Astrocyte (in vitro differentiated cells and primary cell): ENCODE measurements around the gene VCPKMT. TPM values are rescaled to one million over a fixed set of nuclear protein-coding genes. Genes with fewer than 3 reads are reported as not detected.

Source experiments
- DNase-seq: peaks from one replicate; pipeline ENCODE4 v3.0.0-alpha.2; 2010; ENCODE audit warnings: low read depth
- FAIRE-seq: peaks from 2 replicates; lab custom pipeline; 2011; peaks lifted over from hg19 to GRCh38; lab: Jason Lieb, UNC
- H2AFZ ChIP-seq: 2 replicates; pipeline ENCODE4 v1.6.0; 2012; ENCODE audit warnings: low read depth, low read length, inconsistent platforms
- H3K27ac ChIP-seq: 2 replicates; pipeline ENCODE4 v1.5.1; 2011; ENCODE audit warnings: low read depth, low read length, inconsistent platforms
- H3K27me3 ChIP-seq: 2 replicates; pipeline ENCODE4 v1.6.0; 2011; ENCODE audit warnings: low read length, inconsistent platforms; ENCODE audit not compliant: insufficient read depth
- H3K36me3 ChIP-seq: 2 replicates; pipeline ENCODE4 v1.5.1; 2011; ENCODE audit warnings: low read length, inconsistent platforms; ENCODE audit not compliant: insufficient read depth
- H3K4me1 ChIP-seq: 2 replicates; pipeline ENCODE4 v1.5.1; 2011; ENCODE audit warnings: low read length, inconsistent platforms; ENCODE audit not compliant: insufficient read depth
- H3K4me2 ChIP-seq: 2 replicates; pipeline ENCODE4 v1.6.0; 2012; ENCODE audit warnings: low read length, inconsistent platforms
- H3K4me3 ChIP-seq: 2 replicates; pipeline ENCODE4 v1.5.1; 2011; ENCODE audit warnings: low read depth, mild to moderate bottlenecking, low read length, inconsistent platforms; ENCODE audit not compliant: insufficient read depth
- H3K79me2 ChIP-seq: 2 replicates; pipeline ENCODE4 v1.6.0; 2012; ENCODE audit warnings: mild to moderate bottlenecking, low read length, inconsistent platforms; ENCODE audit not compliant: insufficient read depth
- H3K9ac ChIP-seq: 2 replicates; pipeline ENCODE4 v1.6.0; 2012; ENCODE audit warnings: mild to moderate bottlenecking, low read length, inconsistent platforms
- H3K9me3 ChIP-seq: 2 replicates; pipeline ENCODE4 v1.5.1; 2012; ENCODE audit warnings: low read depth, mild to moderate bottlenecking, low read length, inconsistent platforms; ENCODE audit not compliant: insufficient read depth
- H4K20me1 ChIP-seq: 2 replicates; pipeline ENCODE4 v1.6.0; 2012; ENCODE audit warnings: low read length, inconsistent platforms; ENCODE audit not compliant: insufficient read depth
- H3K27ac Mint-ChIP-seq: one replicate; pipeline ENCODE4 v1.8.0; 2021; ENCODE audit warnings: mild to moderate bottlenecking, mixed read lengths; ENCODE audit not compliant: unreplicated experiment
- H3K27me3 Mint-ChIP-seq: one replicate; pipeline ENCODE4 v1.8.0; 2021; ENCODE audit warnings: low read depth, mixed read lengths; ENCODE audit not compliant: unreplicated experiment
- H3K36me3 Mint-ChIP-seq: one replicate; pipeline ENCODE4 v1.8.0; 2021; ENCODE audit warnings: low read depth, mixed read lengths; ENCODE audit not compliant: unreplicated experiment
- H3K4me1 Mint-ChIP-seq: one replicate; pipeline ENCODE4 v1.8.0; 2021; ENCODE audit warnings: low read depth, mixed read lengths; ENCODE audit not compliant: unreplicated experiment
- H3K4me3 Mint-ChIP-seq: one replicate; pipeline ENCODE4 v1.8.0; 2021; ENCODE audit warnings: mild to moderate bottlenecking, moderate library complexity, mixed read lengths; ENCODE audit not compliant: unreplicated experiment
- H3K9me3 Mint-ChIP-seq: one replicate; pipeline ENCODE4 v1.8.0; 2021; ENCODE audit warnings: mild to moderate bottlenecking, mixed read lengths; ENCODE audit not compliant: unreplicated experiment
- EZH2 ChIP-seq: IDR thresholded peaks from 2 replicates; pipeline ENCODE4 v1.6.1; 2012; ENCODE audit warnings: mild to moderate bottlenecking, low read length, inconsistent platforms; ENCODE audit not compliant: insufficient read depth
- total RNA-seq: library from RNA; stranded (reverse); gene quantifications from 2 replicates; pipeline ENCODE4 v1.2.1, GENCODE V29; 2021
- TF ChIP-seq, protein P1 (sequence below): IDR thresholded peaks from 2 replicates; pipeline ENCODE4 v1.5.1; 2011; ENCODE audit warnings: low read depth, mild to moderate bottlenecking, inconsistent platforms, low read length, moderate library complexity; ENCODE audit not compliant: insufficient read depth

VCPKMT gene
- total RNA-seq, 1 donor from 2014 or later = 8.0 TPM

DNA sequence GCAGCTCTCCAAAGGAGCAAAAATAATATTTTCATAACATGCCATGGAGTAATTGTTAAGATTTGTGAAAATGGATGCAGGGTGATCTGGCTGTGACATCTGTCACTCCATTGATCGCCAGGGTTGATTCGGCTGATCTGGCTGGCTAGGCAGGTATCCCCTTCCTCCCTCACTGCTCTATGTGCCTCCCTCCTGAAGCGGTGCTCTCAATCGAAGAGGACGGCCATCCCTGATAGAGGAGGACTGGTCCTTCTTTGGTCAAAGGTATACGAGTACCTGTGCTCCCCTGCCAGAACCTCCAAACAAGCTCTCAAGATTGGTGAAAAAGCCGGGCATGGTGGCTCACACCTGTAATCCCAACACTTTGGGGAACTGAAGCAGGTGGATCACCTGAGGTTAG is 47.9 kb downstream of the VCPKMT start:
- H3K9ac ChIP-seq = no peak overlapping the region
- peak overlapping the region; percentile 25 for H3K27ac ChIP-seq
- Mint-ChIP-seq H3K27ac (no peak overlapping the region), H3K27me3 (peaks cover 4% of the 10 kb centered on the region), H3K4me1 (peaks cover 11% of the 10 kb centered on the region), H3K36me3 (peaks cover 5% of the 10 kb centered on the region), H3K4me3 (no peak overlapping the region), H3K9me3 (no peaks in the 10 kb centered on the region)
- no peaks in the 10 kb centered on the region for H3K9me3 ChIP-seq
- H3K27me3 ChIP-seq = no peaks in the 10 kb centered on the region
- H3K4me3 ChIP-seq = no peak overlapping the region
- no peak for TF ChIP-seq EZH2
- TF ChIP-seq, protein P1, sequence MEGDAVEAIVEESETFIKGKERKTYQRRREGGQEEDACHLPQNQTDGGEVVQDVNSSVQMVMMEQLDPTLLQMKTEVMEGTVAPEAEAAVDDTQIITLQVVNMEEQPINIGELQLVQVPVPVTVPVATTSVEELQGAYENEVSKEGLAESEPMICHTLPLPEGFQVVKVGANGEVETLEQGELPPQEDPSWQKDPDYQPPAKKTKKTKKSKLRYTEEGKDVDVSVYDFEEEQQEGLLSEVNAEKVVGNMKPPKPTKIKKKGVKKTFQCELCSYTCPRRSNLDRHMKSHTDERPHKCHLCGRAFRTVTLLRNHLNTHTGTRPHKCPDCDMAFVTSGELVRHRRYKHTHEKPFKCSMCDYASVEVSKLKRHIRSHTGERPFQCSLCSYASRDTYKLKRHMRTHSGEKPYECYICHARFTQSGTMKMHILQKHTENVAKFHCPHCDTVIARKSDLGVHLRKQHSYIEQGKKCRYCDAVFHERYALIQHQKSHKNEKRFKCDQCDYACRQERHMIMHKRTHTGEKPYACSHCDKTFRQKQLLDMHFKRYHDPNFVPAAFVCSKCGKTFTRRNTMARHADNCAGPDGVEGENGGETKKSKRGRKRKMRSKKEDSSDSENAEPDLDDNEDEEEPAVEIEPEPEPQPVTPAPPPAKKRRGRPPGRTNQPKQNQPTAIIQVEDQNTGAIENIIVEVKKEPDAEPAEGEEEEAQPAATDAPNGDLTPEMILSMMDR = no peak
- peaks cover 12% of the 10 kb centered on the region for H3K4me1 ChIP-seq
- H3K36me3 ChIP-seq = no peaks in the 10 kb centered on the region
- H3K4me2 ChIP-seq = no peak overlapping the region
- no peak overlapping the region for H2AFZ ChIP-seq
- H3K79me2 ChIP-seq = no peaks in the 10 kb centered on the region
- no peaks in the 10 kb centered on the region for H4K20me1 ChIP-seq
- FAIRE-seq = no peak
- no peak for DNase-seq

DNA sequence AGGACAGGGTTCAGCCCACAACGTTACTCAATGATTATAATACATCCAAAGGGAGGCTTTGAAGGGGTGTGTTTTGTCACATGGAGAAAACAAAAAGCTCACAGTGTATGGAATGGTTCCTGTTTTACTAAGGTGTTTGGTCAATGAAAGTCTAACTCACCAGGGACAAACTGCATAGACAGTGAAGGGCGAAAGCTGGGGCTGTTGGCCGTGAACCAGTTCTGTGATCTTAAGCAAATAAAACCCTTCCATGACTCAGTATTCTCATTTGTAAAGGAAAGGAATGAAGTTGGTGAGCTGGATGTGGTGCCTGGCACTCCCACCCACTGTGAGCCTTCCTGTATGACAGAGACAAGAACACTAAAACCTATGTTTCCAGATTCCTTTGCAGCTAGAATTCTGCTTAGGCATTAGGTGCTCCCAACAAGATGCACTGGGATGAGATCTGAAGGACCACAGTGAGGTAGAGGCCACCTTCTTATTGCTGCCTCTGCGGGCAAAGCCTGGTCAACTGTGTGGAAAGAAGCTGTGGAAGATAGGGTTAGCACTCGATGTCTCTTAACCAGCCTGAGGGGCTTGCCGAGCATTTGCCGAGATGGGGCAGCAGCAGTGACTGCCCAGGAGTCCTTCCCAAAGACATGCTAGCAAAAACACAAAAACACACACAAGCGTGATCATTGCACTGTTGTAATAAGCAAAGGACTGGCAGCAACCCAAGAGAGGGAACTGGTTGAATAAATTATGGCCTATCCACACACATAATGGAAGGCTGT is 48.5 kb downstream of the VCPKMT start:
- Mint-ChIP-seq H3K4me1 (peaks cover 14% of the 10 kb centered on the region), H3K27ac (peak overlapping the region; percentile 83), H3K36me3 (peaks cover 4% of the 10 kb centered on the region), H3K9me3 (no peaks in the 10 kb centered on the region), H3K27me3 (peaks cover 2% of the 10 kb centered on the region), H3K4me3 (no peak overlapping the region)
- Histone ChIP-seq H3K27ac (peak overlapping the region; percentile 25), H2AFZ (no peak overlapping the region), H3K36me3 (no peaks in the 10 kb centered on the region), H4K20me1 (no peaks in the 10 kb centered on the region), H3K4me2 (peak overlapping the region; percentile 40), H3K4me3 (no peak overlapping the region), H3K4me1 (peaks cover 14% of the 10 kb centered on the region), H3K79me2 (no peaks in the 10 kb centered on the region), H3K9ac (no peak overlapping the region), H3K9me3 (no peaks in the 10 kb centered on the region), H3K27me3 (no peaks in the 10 kb centered on the region)
- FAIRE-seq (no peak), DNase-seq (peak; percentile 85)
- TF ChIP-seq EZH2 = no peak
- TF ChIP-seq, protein P1 = no peak

DNA sequence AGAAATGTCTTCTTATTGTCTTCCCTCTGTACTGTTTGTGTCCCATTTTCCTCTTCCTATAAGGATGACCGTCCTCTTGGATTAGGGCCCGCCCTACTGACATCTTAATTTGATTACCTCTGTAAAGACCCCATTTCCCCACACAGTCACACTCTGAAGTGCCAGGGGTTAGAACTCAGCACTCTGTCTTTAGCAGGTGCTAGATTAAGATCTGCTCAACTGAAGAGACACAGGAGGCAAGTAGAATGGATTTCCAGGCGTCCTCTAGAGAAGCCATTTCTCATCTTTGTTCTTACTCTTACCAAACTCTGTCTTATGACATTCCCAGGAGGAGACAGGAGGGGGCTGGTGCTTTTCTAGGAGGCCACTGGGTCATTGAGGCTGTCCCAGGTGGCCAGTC is 50.8 kb downstream of the VCPKMT start:
- no peak overlapping the region for H2AFZ ChIP-seq
- peaks cover 37% of the 10 kb centered on the region for H3K4me1 ChIP-seq
- H4K20me1 ChIP-seq = no peaks in the 10 kb centered on the region
- H3K27ac ChIP-seq = no peak overlapping the region
- H3K27me3 Mint-ChIP-seq = no peaks in the 10 kb centered on the region
- H3K27me3 ChIP-seq = no peaks in the 10 kb centered on the region
- H3K9me3 ChIP-seq = no peaks in the 10 kb centered on the region
- H3K9me3 Mint-ChIP-seq = no peaks in the 10 kb centered on the region
- TF ChIP-seq, protein P1 = no peak
- no peak for TF ChIP-seq EZH2
- H3K36me3 Mint-ChIP-seq = peaks cover 4% of the 10 kb centered on the region
- no peaks in the 10 kb centered on the region for H3K79me2 ChIP-seq
- no peak overlapping the region for H3K9ac ChIP-seq
- H3K4me3 Mint-ChIP-seq = no peak overlapping the region
- H3K27ac Mint-ChIP-seq = no peak overlapping the region
- H3K4me2 ChIP-seq = no peak overlapping the region
- peaks cover 33% of the 10 kb centered on the region for H3K4me1 Mint-ChIP-seq
- no peak overlapping the region for H3K4me3 ChIP-seq
- DNase-seq = no peak
- H3K36me3 ChIP-seq = no peaks in the 10 kb centered on the region
- FAIRE-seq = no peak
